ENCODE data around the gene ANKH.

The ANKH gene

DNA sequence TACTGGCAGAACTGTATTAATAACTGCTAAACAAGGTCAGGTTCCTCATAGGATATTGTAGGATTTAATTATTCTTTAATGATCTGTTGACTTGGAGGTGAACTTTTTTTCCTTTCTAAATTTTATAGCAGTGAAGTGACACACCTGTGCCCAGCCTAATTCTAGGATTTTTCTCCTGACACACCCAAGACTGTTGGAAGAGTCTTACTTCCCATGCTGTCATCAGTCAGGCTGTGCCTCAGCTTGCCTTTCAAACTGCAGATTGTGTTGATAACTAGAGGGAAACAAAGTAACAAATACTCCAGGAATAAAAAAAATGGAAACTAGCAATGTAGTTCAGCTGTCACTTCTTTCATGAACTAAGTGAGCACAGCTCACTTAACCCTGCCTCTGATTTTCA lies 185.1 kb downstream of the ANKH start:
- no peak for DNase-seq (ENCODE audit: low read depth in 2 of 2)

DNA sequence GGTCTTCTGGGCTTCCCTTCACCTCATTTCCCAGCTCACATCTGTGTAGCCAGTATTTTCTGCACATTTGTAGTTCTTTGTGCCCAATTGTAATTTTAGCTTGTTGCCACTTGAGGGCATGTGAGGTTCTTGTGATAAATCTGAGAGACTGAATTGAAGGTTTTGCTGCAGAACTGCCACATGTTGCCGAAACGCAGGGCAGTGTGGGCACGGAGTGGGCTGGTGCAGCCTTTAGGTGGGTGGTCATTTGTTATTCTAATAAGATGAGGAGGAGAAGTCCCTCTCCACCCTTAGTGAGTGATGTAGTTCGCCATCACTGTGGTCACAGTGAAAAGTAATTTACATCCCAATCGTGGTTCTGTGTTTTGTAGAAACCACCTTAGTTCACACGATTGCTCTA lies 185.8 kb downstream of the ANKH start:
- no peak for DNase-seq (ENCODE audit: low read depth in 2 of 2)

DNA sequence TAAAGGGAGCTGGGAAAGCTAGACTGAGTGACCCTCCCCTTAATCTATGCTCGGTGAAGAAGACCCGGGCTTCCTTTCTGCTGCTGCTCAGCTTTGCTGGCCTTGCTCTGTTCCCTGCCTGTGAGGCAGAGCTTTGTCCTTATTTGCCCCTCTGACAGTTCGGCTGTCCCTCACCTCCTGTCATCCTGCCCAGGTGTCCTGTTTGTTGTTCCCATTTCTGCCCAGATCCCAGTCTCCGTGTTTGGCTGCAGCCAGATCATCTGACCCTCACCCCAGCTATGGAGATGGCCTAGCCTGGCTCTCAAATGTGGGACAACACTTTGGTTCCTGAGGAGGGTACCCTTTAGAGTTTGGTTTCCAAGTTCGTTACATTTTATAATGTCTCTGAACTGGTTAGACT lies 186.8 kb downstream of the ANKH start:
- DNase-seq (ENCODE audit: low read depth in 2 of 2): no peak

DNA sequence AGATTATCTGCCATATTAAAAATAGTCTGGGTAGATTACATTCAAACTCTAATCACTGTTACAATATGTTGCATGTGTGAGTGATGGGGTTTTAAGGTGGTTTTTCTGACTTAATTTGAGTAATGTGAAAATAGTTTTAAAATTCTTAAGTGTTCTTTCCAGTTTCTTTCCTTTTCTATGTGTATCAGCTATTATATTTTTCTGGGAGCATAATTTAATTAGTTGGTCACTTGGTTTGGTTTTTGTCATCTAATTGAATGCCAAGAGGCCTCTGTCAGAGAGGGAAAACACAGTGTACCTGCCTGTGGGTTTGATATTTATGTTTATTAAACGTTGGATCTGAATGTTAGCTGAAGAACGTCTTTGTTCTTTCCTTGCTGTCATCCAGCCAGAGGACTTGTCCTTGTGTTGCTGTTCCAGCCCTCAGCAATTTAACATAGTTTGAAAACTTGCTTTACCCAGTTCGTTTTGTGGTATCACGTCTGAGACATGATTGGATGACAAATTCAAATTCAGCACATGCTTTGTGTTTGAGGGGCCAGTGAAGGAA lies 187.6 kb downstream of the ANKH start:
- no peak for DNase-seq (ENCODE audit: low read depth in 2 of 2)

DNA sequence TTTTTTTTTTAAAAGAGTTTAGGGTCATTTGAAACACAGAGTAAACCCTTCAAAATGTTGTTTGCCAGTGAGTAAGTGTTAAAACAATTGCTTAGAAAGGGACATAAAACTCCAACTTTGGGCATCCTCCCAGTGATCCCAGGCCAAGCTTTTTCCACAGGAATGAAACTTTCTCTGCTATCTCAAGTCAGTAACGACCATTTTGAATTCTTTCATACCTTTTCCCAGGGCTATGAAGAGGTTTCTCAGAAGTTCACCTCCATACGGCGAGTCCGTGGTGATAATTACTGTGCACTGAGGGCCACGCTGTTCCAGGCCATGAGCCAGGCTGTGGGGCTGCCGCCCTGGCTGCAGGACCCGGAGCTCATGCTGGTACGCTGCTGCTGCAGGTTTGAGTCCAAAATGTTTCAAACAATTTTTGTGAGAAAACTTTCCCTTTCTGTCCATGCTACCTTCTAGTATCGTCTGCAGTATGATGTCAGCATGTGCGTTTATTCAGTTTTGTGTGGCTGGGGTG lies 190.3 kb downstream of the ANKH start:
- no peak for DNase-seq (ENCODE audit: low read depth in 2 of 2)

DNA sequence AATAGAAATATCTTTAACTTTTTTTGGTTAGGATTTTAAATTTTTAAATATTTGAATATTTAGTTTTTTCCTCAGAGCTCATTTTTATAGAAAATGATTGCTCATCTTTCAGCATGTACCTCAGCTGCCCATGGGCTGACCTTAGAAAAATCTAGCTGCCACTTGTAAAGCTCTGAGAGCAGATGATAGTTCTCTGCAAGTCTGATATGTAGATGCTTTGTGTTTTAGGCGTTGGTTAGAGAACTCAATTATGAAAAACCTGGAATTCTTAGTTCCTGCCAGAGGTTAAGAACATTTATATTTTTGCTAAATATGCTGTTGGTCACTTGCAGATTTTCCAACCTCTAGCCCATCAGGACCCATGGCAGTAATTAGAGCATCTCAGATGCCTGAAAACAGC lies 192.0 kb downstream of the ANKH start:
- DNase-seq (ENCODE audit: low read depth in 2 of 2): no peak

DNA sequence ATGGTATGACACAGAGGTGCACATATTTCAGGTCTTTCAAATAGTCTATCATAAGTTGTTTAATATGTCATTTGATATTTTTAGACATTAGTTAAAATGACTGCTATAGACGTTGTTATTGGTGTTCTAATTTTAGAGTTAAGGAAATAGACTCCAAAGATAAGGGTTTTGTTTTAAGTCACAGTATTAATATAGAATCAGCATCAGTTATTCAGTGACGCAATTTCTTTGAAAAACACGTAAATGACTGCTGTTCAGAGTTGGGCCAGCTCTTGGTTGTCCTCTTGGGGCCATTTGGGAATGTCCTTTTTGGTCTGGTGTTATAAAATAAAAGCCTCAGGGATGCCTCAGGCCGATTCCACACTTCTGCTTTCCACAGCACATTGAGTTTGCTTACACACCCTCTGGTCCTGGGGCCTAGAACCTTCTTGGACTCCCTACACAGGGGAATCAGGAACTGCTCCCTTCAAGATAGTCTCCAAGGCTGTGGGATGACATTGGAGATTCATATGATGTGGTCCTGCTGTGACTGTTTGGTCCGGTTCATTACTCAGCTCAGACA lies 192.7 kb downstream of the ANKH start:
- no peak for DNase-seq (ENCODE audit: low read depth in 2 of 2)

DNA sequence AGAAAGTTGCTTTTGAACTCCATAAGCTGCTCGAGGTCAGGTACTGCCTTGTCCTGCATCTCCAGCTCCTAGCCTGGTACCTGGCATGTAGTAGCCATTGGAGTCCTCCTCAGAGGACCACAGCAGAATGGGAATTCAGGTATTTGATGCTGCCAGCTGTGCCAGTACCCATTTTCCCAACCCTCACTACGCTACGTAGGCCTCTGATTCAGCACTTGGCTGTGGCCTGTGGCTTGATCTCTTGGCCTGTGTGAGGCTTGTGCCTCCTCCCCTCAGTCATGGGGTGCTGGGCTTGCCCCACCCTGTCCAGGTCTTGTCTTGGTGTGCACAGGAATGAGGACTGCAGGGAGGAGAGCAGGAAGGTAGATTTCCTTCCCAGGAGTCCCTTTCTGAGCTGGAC lies 195.3 kb downstream of the ANKH start:
- DNase-seq (ENCODE audit: low read depth in 2 of 2): no peak

DNA sequence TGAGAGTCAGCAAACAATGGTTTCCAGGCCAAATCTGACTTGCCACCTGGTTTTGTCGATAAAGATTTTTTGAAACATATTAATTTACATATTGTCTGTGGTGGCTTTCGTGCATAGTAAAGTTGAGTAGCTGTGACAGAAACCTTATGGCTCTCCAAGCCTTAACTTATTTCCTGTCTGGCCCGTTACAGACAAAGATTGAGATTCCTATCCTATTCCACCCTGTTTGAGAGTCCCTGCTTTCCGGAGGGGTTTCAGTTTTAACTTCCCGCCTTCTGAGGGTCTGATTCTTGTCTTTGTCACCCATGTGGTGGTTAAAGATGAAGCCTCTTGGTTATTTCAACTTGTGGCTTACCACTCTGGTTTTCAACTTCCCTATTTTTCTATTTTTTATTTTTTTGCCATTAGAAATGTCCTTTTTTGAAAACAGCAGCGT lies 195.7 kb downstream of the ANKH start:
- DNase-seq (ENCODE audit: low read depth in 2 of 2): no peak

DNA sequence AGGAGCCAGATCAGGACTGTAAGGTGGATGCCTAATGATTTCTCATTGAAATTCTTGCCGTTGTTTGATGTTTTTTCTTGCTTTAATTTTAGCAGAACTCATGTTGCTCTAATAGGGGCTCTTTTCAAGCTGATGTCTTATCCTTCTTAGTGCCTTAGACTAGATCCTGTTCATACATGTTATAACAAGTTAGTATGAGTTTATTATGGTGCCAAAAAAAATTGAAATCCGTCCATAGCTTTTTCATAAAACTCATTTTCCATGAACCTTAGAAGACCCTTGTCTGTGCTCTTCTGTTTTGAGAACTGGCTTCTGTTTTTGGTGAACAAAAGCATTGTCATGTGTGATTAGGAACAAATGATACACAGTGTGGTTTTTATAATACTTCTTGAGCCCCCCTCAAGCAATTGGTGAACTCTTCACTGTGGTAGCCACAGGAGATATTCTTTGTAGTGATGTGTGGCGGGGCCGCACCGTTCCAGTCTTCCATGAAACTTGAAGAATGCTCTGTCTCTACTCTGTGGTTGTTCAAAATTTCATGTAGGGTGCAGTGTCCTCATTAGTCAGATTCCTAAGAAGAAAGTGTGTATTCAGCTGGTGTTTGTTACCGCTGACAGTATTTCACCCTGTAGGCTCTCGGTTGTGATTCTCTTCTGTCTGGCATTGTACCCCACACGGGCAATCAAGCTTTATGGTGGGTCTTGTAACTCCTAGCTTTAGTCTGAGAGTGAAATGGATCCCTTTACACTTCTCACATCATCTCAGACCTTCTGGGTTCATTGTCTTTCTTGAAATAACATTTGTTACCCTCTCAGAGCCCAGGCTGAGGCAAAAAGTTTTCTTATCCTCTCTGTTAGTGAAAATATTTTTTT lies 196.4 kb downstream of the ANKH start:
- no peak for DNase-seq (ENCODE audit: low read depth in 2 of 2)

DNA sequence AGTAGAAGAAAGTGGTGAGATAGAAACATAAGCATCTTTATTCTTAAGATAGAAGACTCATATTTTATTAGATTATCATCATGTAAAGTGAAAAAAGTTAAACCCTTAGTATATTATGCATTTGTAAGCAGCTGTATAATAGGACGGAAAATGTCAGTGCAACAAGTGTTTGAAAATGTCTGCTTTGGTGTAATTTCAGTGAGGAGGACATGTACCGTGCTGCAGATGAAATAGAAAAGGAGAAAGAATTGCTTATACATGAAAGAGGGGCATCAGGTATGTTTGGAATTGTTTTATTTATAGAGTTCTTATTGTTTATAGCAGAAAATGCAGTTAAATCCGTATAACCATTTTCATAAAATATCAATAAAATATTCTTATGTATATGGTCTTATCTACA lies 198.1 kb downstream of the ANKH start:
- no peak for DNase-seq (ENCODE audit: low read depth in 2 of 2)

DNA sequence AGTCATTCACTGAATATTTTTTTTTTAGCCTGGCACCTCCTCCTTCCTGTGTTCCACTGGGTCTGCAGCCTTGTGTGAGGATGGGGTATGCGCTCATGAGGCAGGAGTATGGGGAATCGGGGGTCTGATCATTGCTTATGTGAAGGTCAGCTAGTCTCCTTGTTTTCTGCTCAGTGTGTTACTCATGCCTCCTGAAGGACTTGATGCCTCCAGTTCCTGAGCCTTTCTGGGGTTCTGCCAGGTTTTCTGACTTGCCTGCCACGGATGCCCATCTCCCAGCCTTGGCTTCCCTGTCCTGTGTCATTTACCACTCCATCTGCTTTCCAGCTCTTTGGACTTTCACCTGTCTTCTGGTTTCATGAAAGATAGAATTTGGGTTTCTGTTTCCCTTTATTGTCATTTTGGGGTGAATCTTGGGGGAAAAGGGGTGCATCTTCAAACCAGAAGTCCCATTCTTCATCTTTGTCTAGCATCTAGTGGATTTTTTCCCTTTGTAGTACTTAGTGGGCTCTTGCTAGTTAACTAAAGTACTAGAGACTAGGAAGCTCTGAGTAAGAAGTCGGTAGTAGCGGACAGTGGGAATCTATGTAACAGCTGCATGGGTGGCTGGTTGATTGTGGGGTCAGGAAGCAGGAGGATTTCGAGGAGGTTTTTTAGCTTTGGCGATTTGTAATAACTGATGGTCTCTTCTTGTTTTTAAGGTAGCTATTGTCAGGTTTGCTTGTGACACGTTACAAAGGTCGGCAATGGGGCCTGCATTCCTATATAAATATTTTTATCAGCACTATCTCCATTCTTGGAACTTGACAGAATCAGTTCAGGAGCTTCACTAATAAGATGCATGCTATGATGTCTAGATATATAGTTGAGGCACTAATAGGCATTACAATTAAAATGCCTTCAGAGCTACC lies 198.8 kb downstream of the ANKH start:
- DNase-seq (ENCODE audit: low read depth in 2 of 2): no peak

DNA sequence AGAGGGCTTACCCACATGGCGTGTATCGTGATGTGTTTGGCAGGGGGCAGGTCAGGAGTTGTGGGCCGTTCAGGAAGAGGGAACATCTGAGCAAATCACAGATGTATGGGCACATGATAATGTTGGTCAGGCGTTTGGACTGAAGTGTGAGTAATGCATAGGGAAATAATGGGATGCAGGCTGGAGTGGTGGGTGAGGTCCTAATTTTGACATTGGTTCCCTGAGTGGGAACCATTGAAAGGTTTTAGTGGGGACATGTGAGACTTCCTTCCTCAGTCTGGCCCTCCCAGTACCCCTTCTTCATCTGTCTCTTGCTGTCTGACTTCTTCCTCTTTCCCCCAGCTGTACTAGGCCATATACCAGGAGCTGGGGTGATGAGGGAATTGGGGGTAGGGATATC lies 199.5 kb downstream of the ANKH start:
- DNase-seq (ENCODE audit: low read depth in 2 of 2): no peak

DNA sequence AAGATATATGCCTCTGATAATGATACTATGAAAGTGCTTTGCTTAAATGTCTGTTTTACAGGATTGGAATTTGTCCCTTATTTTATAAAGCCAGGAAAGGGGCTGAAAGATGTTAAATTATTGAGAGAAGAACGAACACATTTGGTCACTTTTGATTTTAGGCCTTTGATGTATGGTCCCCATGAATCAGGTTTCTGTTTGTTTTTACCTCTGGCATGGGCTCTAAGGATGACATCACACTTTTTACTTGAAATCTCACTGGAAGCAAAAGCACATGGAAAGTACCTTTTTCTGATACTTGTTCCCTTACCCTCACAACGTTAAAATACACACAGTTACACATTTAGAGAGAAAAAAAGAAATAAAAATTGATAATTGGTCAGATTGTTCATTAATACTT lies 200.2 kb downstream of the ANKH start:
- DNase-seq (ENCODE audit: low read depth in 2 of 2): no peak

DNA sequence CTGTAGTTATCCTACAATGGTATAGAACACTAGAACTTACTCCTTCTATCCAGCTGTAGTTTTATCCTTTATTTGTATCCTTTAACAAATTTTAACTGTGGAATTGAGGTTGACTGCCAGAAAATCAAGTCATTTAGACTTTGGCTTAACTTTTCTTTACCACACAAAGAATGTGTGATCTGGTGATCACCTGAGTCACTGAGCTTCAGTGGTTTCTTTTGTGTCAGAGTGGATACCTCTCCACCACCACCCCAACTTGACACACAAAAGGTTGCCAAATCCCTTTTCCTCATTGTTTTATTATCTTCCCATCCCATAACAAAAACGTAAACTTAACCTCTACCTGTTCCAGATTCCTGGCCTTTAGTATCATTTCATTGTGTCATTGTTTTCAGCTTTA lies 201.6 kb downstream of the ANKH start:
- DNase-seq (ENCODE audit: low read depth in 2 of 2): no peak

DNA sequence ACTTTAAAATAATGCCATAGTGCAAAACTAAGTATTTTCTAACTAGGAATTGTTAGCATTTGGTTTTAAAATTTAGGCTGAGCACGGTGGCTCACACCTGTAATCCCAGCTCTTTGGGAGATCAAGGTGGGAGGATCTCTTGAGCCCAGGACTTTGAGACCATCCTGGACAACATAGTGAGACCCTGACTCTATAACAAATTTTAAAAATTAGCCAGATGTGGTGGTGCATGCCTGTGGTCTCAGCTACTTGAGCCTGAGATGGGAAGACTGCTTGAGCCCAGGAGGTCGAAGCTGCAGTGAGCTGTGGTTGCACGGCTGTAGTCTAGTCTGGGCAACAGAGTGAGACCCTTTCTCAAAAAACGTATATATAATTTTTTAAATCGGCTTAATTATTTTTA lies 202.2 kb downstream of the ANKH start:
- no peak for DNase-seq (ENCODE audit: low read depth in 2 of 2)

DNA sequence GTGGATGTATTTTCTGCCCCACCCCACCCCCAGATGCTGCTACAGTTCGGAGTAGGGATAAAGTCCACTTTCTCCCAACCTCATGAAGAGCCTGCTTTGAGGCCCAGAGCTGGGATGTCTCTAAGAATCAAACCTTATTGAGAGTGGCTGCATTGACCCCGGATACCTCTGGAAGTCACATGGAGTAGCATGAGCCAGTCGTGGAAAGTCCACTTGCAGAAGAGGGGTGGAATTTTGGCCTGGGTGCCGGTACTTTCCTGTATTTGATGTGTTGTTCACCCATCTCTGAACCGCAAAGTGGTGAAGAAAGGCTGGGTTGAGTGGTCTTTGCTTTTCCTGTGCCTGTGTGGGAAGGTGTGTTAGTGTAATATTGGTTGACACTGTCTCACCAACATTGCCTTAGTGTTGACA lies 203.4 kb downstream of the ANKH start:
- no peak for DNase-seq (ENCODE audit: low read depth in 2 of 2)

DNA sequence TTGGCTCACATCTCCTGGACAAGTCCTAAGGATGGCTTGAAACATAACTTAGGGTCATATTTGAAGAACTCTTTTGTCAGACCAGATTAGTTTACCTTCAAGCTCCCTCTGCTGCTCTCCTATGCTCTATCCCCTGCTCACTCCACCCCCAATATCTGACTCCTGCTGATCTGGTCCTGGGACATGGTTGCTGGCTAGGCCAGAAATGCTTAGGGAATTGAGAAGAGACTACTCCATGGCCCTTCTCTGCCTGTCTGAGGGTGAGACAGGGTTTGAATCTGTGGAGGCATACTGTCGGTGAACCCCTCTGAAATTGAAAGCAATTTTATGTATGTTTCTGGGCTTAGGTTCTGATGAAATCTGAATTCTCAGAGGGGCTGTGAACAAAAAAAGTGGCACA lies 203.8 kb downstream of the ANKH start:
- no peak for DNase-seq (ENCODE audit: low read depth in 2 of 2)

DNA sequence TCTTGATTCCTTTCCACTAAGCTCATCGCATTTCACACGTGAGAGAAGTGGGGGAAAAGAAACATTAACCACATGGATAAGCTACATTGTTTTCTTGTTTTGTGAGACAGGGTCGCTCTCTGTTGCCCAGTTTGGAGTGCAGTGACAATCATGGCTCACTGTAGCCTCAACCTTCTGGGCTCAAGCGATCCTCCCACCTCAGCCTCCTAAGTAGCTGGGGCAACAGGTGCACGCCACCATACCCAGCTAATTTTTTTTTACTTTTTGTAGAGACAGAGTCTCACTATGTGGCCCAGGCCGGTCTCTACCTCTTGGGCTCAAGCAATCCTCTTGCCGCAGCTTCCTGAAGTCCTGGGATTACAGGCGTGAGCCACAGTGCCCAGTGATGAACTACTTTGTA lies 204.3 kb downstream of the ANKH start:
- no peak for DNase-seq (ENCODE audit: low read depth in 2 of 2)

DNA sequence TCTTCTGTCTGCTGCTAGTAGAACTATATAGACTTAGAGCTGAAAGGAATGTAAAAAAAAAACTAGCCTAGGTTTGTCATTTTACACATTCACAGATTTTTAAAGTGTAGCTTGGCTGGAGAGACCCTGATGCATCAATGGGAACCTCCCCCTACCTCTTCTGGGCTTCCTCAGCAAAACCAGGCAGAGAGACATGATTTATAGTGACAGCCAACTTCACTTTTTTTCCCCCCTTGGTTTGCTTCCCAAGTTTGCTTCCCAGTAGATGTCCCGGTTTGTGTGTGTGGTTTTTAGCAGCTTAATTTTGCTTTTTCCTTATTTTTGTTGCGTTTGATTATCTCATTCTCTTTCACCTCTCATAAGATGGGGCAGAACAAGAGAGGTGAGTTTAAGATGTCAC lies 205.2 kb downstream of the ANKH start:
- DNase-seq (ENCODE audit: low read depth in 2 of 2): no peak

DNA sequence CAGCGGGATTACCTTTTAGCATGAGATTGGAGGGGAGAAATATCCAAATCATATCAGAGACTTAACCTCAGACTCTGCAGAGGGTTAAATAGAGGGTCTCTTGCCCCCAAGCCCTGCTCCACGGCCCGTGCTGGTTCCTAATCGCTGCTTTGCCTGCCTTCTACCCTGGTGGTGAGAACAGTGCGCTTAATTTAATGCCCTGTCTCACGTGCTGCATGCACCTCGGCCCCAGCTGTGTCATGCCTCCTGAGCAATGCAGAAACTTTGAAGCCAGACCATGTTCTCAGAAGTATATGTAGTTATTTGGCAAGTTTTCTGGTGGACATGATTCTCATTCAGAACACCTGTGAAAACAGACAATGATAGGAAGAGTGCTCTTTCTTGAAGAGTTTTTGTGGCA lies 205.6 kb downstream of the ANKH start:
- DNase-seq (ENCODE audit: low read depth in 2 of 2): no peak
